AG04450 (cell line): ENCODE data around the gene EPB41L2. TPM values are rescaled to one million over a fixed set of nuclear protein-coding genes. Genes with fewer than 3 reads are reported as not detected.
"Not testable (repeated sequence)": the region's sequence is repeated elsewhere in the genome, so short reads cannot be mapped to it uniquely, and the experiment has no call there.

ENCODE experiments used
- CTCF ChIA-PET: fragments of 300-600, 350-600 bp; formaldehyde crosslinking; extraction: SDS; loops from one replicate; lab custom pipeline; 2022; ENCODE audit warnings: antibody characterized with exemption, inconsistent platforms; lab: Charles Lee
- POLR2A ChIA-PET: fragments of 350-600 bp; formaldehyde crosslinking; extraction: SDS; loops from one replicate; lab custom pipeline; 2021; ENCODE audit warnings: antibody characterized with exemption, inconsistent platforms; lab: Yijun Ruan, JAX
- DNase-seq: peaks from one replicate; pipeline ENCODE4 v3.0.0-alpha.2; 2011; ENCODE audit warnings: low read depth, low spot score
- H3K27ac ChIP-seq: one replicate; pipeline ENCODE4 v1.5.1; 2012; ENCODE audit warnings: low read depth, low read length, control low read depth
- H3K27me3 ChIP-seq: one replicate; pipeline ENCODE4 v1.6.0; 2012; ENCODE audit warnings: low read length; ENCODE audit not compliant: control insufficient read depth, insufficient read depth
- H3K4me3 ChIP-seq: 2 replicates; pipeline ENCODE4 v1.5.1; 2011; ENCODE audit warnings: mild to moderate bottlenecking, low read depth, low read length, control low read depth
- H3K9me3 ChIP-seq: 2 replicates; pipeline ENCODE4 v1.5.1; 2012; ENCODE audit warnings: low read length; ENCODE audit not compliant: control insufficient read depth, insufficient read depth
- polyA plus RNA-seq: library from polyadenylated mRNA; depleted of rRNA; stranded (reverse); fragments of >200 nt; gene quantifications from 2 replicates; pipeline ENCODE4 v1.2.3, GENCODE V29; 2011
- TF ChIP-seq, protein P1 (sequence below): IDR thresholded peaks from 2 replicates; pipeline ENCODE4 v1.5.1; 2011; ENCODE audit warnings: low read depth, low read length, control low read depth, inconsistent platforms

Gene EPB41L2
- polyA plus RNA-seq, 1 experiment = 165 TPM

DNA sequence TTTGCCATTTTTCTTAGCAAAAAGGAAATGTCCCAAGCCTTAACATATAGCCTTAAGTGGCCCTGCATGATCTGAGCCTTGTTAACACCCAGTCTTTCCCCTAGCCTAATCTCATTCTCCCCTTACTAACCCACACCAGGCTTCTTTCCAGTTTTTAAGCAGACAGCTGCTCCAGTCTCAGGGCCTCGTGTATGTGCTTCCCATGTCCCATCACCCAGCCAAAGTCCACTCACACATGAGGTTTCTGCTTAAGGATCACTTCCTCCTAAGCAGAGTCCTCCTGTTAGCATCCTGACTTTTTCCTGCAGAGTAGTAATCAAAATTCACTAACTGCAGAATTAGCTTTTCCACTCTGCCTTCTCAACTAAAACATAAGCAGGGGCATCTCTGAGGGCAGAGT lies 139.7 kb downstream of the EPB41L2 start:
- no peaks in the 10 kb centered on the region for H3K27me3 ChIP-seq
- H3K4me3 ChIP-seq = no peak overlapping the region
- POLR2A ChIA-PET = no interaction called here
- CTCF ChIA-PET = no interaction called here
- H3K9me3 ChIP-seq = no peaks in the 10 kb centered on the region
- no peak overlapping the region for H3K27ac ChIP-seq
- TF ChIP-seq, protein P1, sequence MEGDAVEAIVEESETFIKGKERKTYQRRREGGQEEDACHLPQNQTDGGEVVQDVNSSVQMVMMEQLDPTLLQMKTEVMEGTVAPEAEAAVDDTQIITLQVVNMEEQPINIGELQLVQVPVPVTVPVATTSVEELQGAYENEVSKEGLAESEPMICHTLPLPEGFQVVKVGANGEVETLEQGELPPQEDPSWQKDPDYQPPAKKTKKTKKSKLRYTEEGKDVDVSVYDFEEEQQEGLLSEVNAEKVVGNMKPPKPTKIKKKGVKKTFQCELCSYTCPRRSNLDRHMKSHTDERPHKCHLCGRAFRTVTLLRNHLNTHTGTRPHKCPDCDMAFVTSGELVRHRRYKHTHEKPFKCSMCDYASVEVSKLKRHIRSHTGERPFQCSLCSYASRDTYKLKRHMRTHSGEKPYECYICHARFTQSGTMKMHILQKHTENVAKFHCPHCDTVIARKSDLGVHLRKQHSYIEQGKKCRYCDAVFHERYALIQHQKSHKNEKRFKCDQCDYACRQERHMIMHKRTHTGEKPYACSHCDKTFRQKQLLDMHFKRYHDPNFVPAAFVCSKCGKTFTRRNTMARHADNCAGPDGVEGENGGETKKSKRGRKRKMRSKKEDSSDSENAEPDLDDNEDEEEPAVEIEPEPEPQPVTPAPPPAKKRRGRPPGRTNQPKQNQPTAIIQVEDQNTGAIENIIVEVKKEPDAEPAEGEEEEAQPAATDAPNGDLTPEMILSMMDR = no peak
- DNase-seq = no peak

DNA sequence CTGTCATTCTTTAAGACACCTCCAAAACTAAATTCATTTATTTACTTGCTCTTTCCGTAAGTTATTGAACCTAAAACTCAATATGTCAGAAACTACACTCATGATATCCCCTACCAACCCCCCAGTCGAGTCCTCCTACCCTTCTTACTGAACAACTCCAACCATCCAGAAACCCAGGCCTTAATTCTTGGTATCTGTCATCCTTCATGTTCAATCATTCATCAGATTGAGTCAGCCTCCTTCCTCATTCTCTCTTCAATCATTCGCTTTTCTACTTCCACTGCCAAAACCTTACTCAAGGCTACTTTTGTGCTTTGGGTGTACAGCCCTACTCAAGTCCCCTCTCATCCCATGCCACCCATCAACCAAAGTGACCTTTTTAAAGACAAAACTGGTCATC lies 140.1 kb downstream of the EPB41L2 start:
- TF ChIP-seq, protein P1 = no peak
- ChIA-PET CTCF (no interaction called here), POLR2A (no interaction called here)
- H3K27ac ChIP-seq = no peak overlapping the region
- no peaks in the 10 kb centered on the region for H3K9me3 ChIP-seq
- no peak overlapping the region for H3K4me3 ChIP-seq
- no peak for DNase-seq
- H3K27me3 ChIP-seq = no peaks in the 10 kb centered on the region

DNA sequence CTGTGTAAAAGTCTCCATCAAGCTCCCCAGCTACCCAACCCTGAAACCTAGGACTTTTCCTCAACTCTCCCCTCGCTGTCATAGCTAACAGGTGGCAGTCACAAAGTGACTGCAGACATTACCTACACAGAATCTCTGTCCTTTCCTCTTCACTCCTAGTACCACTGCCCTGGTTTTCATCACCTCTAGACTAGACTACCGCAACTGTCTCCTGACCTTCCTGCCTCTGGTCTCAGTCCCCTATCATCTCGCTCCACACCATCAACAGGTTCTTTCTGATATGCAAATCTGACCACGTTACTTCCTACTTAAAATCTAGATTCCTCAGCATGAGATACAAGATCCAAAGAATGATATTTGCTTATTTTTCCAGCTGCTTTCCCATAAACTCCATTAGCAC lies 142.1 kb downstream of the EPB41L2 start:
- Histone ChIP-seq H3K27me3 (no peaks in the 10 kb centered on the region), H3K9me3 (no peaks in the 10 kb centered on the region), H3K4me3 (no peak overlapping the region), H3K27ac (no peak overlapping the region)
- ChIA-PET CTCF (no interaction called here), POLR2A (no interaction called here)
- no peak for DNase-seq
- TF ChIP-seq, protein P1 = no peak

DNA sequence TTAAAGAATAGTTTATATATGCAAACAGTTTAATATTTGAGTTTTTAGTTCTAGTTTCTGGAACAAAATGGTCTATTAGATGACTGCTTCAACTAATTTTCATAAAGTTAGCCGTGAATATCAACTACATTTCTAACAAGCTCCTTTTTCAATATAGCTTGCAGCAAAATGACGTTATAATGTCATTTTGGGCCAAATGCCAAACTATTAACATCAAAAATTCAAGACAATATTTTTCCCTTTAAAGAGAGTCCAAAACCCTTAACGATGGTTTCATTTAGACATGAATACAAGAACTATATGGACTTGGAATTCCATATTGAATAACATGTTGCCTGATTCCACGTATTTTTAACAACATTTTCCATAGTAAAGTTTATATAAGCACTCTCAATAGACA lies 144.9 kb downstream of the EPB41L2 start:
- TF ChIP-seq, protein P1 = no peak
- H3K9me3 ChIP-seq = no peaks in the 10 kb centered on the region; the same call in 1 of the 2 replicates
- POLR2A ChIA-PET = no interaction called here
- H3K27ac ChIP-seq = no peak overlapping the region
- no peak for DNase-seq
- no peak overlapping the region for H3K4me3 ChIP-seq
- CTCF ChIA-PET = interaction anchor here (0.6 kb wide), 1 partner anchor 9 kb away, joined by 3 read pairs; no protein-coding TSS in a partner anchor
- no peaks in the 10 kb centered on the region for H3K27me3 ChIP-seq

DNA sequence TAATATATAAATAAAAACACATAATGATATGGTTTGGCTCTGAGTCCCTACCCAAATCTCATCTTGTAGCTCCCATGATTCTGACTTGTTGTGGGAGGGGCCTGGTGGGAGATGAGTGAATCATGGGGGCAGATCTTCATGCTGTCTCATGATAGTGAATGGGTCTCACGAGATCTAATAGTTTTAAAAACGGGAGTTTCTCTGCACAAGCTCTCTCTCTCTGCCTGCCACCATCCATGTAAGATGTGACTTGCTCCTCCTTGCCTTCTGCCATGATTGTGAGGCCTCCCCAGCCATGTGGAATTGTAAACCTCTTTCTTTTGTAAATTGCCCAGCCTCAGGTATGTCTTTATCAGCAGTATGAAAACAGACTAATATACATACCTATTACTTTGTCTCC lies 147.4 kb downstream of the EPB41L2 start:
- DNase-seq, CTCF ChIA-PET, POLR2A ChIA-PET, H3K9me3 ChIP-seq, H3K4me3 ChIP-seq, H3K27me3 ChIP-seq, H3K27ac ChIP-seq: not testable (repeated sequence)

DNA sequence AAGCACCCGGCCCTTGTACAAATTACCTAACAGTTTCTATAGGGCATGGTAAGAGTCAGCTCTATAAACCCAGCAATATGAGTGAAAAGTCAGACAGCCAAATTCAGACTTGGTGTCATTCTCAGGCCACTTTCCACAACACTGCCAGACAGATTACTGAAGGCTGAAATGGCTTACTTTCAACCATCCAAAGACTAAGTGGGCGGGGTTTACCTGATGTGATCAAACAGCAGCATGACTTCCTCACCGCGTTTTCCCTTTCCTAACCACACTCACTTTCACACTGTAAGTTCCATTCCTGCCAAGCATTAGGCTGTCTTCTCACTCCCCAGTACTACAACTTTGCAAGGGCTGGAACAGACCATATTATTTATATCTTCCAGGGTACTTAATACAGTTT lies 149.9 kb downstream of the EPB41L2 start:
- no peak overlapping the region for H3K4me3 ChIP-seq
- H3K27ac ChIP-seq = no peak overlapping the region

More for the DNA sequence above, 149.9 kb downstream of the EPB41L2 start:
- CTCF ChIA-PET = no interaction called here
- POLR2A ChIA-PET = no interaction called here
- DNase-seq = no peak
- TF ChIP-seq, protein P1 = no peak
- no peaks in the 10 kb centered on the region for H3K27me3 ChIP-seq
- H3K9me3 ChIP-seq = no peaks in the 10 kb centered on the region; the same call in 1 of the 2 replicates
